Caco-2 (cell line): ENCODE results near the gene MLPH. TPM values are rescaled to one million over a fixed set of nuclear protein-coding genes. Genes with fewer than 3 reads are reported as not detected.

Source experiments
- BruUV-seq: library from RNA; stranded (reverse); fragments of 400-500 nt; replicated peaks from 2 replicates; lab custom pipeline; 2021; lab: Mats Ljungman, UMichigan
- CTCF ChIA-PET: fragments of 300-600 bp; sonication (Branson Sonifier 250); formaldehyde crosslinking; loops from one replicate; lab custom pipeline; 2022; ENCODE audit warnings: antibody characterized with exemption; lab: Charles Lee
- POLR2A ChIA-PET: fragments of 300-600 bp; sonication (Branson Sonifier 250); formaldehyde crosslinking; loops from one replicate; lab custom pipeline; 2022; ENCODE audit warnings: antibody characterized with exemption; lab: Charles Lee
- DNase-seq, 2 experiments: peaks; one replicate each; pipeline versions ENCODE4 v3.0.0 to v3.0.0-alpha.2; 2020 to 2022
- H3K27me3 ChIP-seq: replicated peaks from 2 replicates; pipeline ENCODE4 v1.6.0; 2011; ENCODE audit warnings: low read length; ENCODE audit not compliant: control insufficient read depth, insufficient read depth
- H3K36me3 ChIP-seq: 2 replicates; pipeline ENCODE4 v1.5.1; 2011; ENCODE audit warnings: low read length; ENCODE audit not compliant: control insufficient read depth, insufficient read depth
- H3K4me1 ChIP-seq: fragments of 250-450 bp; sonication (Bioruptor Pico); 2 replicates; pipeline ENCODE4 v1.5.1; 2020; ENCODE audit warnings: mild to moderate bottlenecking
- H3K4me3 ChIP-seq: 2 replicates; pipeline ENCODE4 v1.5.1; 2011; ENCODE audit warnings: low read depth, mild to moderate bottlenecking, control low read depth, low read length
- H3K9me3 ChIP-seq: fragments of 250-450 bp; sonication (Bioruptor Pico); 2 replicates; pipeline ENCODE4 v1.5.1; 2020; ENCODE audit warnings: mild to moderate bottlenecking, moderate library complexity
- H3K27ac Mint-ChIP-seq: one replicate; pipeline ENCODE4 v1.8.0; 2022; ENCODE audit warnings: mixed read lengths; ENCODE audit not compliant: unreplicated experiment
- H3K27me3 Mint-ChIP-seq: one replicate; pipeline ENCODE4 v1.8.0; 2022; ENCODE audit warnings: mixed read lengths; ENCODE audit not compliant: insufficient read depth, unreplicated experiment
- H3K36me3 Mint-ChIP-seq: one replicate; pipeline ENCODE4 v1.8.0; 2022; ENCODE audit warnings: mild to moderate bottlenecking, mixed read lengths; ENCODE audit not compliant: insufficient read depth, unreplicated experiment
- H3K4me1 Mint-ChIP-seq: one replicate; pipeline ENCODE4 v1.8.0; 2022; ENCODE audit warnings: low read depth, mixed read lengths; ENCODE audit not compliant: unreplicated experiment
- H3K4me3 Mint-ChIP-seq: one replicate; pipeline ENCODE4 v1.8.0; 2022; ENCODE audit warnings: mild to moderate bottlenecking, moderate library complexity, mixed read lengths; ENCODE audit not compliant: unreplicated experiment
- H3K9me3 Mint-ChIP-seq: one replicate; pipeline ENCODE4 v1.8.0; 2022; ENCODE audit warnings: mixed read lengths; ENCODE audit not compliant: unreplicated experiment
- intact Hi-C: fragments of 100-400 bp; cut with micrococcal nuclease; formaldehyde crosslinking; loops from one replicate; pipeline ENCODE4 v1.10.0; 2022; ENCODE audit not compliant: unreplicated experiment
- total RNA-seq: library from RNA; stranded (reverse); gene quantifications from 2 replicates; pipeline ENCODE4 v1.2.3, GENCODE V29; 2022
- TF ChIP-seq, protein P1 (sequence below), 2 experiments: fragments of 200-600 bp in 1 of 2; IDR thresholded peaks; 1 replicate in 1 of 2; 2 replicates in 1 of 2; pipeline versions ENCODE4 v1.5.1 to v1.8.0; 2011 to 2022; ENCODE audit warnings: antibody characterized with exemption in 1 of 2, control low read depth in 1 of 2, inconsistent platforms in 1 of 2, low read depth in 1 of 2, low read length in 1 of 2, mild to moderate bottlenecking in 1 of 2, moderate library complexity in 1 of 2; ENCODE audit not compliant: insufficient read depth in 1 of 2, severe bottlenecking in 1 of 2, unreplicated experiment in 1 of 2

The MLPH gene
- total RNA-seq, 1 experiment from 2014 or later = not detected

DNA sequence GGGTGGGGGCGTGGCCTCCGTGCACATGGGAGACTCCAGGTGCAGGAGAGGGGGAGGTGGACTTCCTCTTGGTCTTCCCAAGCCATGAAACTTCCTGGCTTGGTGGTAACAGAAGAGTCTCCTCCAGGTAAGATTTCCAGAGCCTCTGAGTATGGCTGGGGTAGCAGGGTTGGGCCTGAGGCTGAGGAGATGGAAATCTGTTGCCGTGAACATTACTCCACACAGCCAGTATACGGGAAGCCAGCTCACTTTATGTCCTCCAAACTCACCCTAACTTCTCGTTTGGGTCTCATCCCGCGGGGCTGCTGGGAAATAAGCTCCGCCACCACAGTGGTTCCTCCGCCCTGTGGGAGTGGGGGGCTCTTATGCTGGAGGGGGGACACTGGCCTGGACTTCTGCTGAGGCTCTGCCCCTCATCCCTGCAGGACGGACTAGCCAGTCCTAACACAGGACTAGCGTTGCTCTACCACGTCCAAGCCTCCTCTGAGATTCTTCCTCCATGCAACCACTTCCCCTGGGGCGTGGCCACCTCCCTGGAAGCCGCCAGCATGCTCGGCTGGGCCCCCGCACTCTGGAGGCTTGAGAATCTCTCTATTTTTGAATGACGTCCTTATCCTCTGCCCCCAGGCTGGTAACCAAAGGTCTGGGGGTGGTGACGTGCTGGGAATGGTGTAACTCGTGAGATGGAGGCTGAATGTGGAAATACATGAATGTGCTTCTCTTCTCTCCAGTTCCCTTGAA, 104.3 kb downstream of the MLPH start:
- Histone ChIP-seq H3K4me3 (peak overlapping the region; percentile 36), H3K27me3 (no peaks in the 10 kb centered on the region), H3K4me1 (peaks cover 37% of the 10 kb centered on the region), H3K36me3 (no peaks in the 10 kb centered on the region), H3K9me3 (no peaks in the 10 kb centered on the region)
- H3K27me3 Mint-ChIP-seq = no peaks in the 10 kb centered on the region
- intact Hi-C loops = loop anchor here (10.0 kb wide), 1 partner anchor 103 kb away; no protein-coding TSS in a partner anchor
- POLR2A ChIA-PET = interaction anchor here (1.0 kb wide), 1 partner anchor 11 kb away, joined by 4 read pairs; no protein-coding TSS in a partner anchor
- peaks cover 18% of the 10 kb centered on the region for H3K4me1 Mint-ChIP-seq
- no peaks in the 10 kb centered on the region for H3K9me3 Mint-ChIP-seq
- peaks cover 38% of the 10 kb centered on the region for H3K36me3 Mint-ChIP-seq
- peak overlapping the region; percentile 95 for H3K27ac Mint-ChIP-seq
- H3K4me3 Mint-ChIP-seq = peak overlapping the region; percentile 88
- CTCF ChIA-PET = interaction anchor here (0.6 to 1.6 kb wide), 4 partner anchors 11 to 111 kb away, joined by 3 to 7 read pairs (median 5); no protein-coding TSS in a partner anchor
- peak; percentile 83 to 85 for DNase-seq
- TF ChIP-seq, protein P1, sequence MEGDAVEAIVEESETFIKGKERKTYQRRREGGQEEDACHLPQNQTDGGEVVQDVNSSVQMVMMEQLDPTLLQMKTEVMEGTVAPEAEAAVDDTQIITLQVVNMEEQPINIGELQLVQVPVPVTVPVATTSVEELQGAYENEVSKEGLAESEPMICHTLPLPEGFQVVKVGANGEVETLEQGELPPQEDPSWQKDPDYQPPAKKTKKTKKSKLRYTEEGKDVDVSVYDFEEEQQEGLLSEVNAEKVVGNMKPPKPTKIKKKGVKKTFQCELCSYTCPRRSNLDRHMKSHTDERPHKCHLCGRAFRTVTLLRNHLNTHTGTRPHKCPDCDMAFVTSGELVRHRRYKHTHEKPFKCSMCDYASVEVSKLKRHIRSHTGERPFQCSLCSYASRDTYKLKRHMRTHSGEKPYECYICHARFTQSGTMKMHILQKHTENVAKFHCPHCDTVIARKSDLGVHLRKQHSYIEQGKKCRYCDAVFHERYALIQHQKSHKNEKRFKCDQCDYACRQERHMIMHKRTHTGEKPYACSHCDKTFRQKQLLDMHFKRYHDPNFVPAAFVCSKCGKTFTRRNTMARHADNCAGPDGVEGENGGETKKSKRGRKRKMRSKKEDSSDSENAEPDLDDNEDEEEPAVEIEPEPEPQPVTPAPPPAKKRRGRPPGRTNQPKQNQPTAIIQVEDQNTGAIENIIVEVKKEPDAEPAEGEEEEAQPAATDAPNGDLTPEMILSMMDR (IDR thresholded peaks at IDR 0.05; ENCODE audit: insufficient read depth in 1 of 2, low read depth in 1 of 2, low read length in 1 of 2, severe bottlenecking in 1 of 2, unreplicated experiment in 1 of 2) = no peak
- TSS peak; percentile 63 for BruUV-seq

DNA sequence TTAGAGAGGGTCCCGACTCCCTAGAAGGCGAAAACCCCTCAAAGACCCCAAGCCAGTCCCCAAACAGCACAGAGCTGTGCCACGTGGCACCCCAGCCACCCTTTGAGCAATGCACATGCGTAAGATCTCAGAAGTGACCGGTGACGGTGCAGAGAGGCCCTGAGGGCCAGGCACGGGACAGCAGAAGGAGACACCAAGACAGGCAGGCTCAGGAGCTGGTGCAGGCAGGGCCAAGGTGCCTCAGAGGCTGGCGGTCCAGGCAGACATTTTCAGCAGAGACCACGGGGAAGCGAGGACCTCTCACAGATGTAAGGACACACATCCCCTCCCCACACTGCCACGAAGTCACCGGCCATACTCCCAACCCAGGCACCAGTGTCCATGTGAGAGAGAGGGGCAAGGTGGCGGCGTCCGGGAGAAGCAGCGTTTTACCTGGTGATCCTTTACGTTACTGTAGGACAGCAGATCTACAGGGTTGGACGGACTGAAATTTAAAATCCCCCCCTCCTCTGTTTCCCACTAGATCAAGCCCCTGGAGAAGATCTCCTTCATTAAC, 105.5 kb downstream of the MLPH start:
- no peak overlapping the region for H3K4me3 ChIP-seq
- H3K9me3 ChIP-seq = no peaks in the 10 kb centered on the region
- no peak overlapping the region for H3K27ac Mint-ChIP-seq

DNA sequence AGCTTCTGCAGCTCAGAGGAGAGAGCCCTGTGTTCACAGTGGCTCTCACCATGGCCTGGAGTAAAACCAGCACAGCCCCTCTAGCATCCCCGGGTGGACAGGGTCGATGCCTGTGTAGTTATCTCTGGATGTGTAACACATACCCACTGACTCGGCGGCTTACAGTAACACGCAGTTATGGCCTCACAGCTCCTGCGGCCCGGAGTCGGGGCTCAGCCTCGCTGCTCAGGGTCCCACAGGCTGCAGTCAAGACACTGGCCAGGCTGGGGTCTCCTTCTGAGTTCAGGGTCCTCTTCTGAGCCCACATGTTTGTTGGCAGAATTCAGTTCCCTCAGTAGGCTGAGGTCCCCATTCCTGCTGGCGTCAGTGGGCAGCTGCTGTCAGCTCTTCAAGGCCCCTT, 106.0 kb downstream of the MLPH start:
- no TSS peak for BruUV-seq
- Histone ChIP-seq H3K9me3 (no peaks in the 10 kb centered on the region), H3K4me1 (peaks cover 42% of the 10 kb centered on the region), H3K36me3 (no peaks in the 10 kb centered on the region), H3K4me3 (no peak overlapping the region), H3K27me3 (no peaks in the 10 kb centered on the region)
- peaks cover 29% of the 10 kb centered on the region for H3K4me1 Mint-ChIP-seq
- intact Hi-C loops = loop anchor here (10.0 kb wide), 1 partner anchor 102 kb away; no protein-coding TSS in a partner anchor
- no peaks in the 10 kb centered on the region for H3K9me3 Mint-ChIP-seq
- H3K36me3 Mint-ChIP-seq = peaks cover 31% of the 10 kb centered on the region
- CTCF ChIA-PET = no interaction called here
- DNase-seq = no peak
- H3K27me3 Mint-ChIP-seq = no peaks in the 10 kb centered on the region
- H3K4me3 Mint-ChIP-seq = peak overlapping the region; percentile 37
- H3K27ac Mint-ChIP-seq = peak overlapping the region; percentile 95
- POLR2A ChIA-PET = interaction anchor here (0.5 kb wide), 1 partner anchor 11 kb away, joined by 7 read pairs; no protein-coding TSS in a partner anchor
- TF ChIP-seq, protein P1 (IDR thresholded peaks at IDR 0.05; ENCODE audit: insufficient read depth in 1 of 2, low read depth in 1 of 2, low read length in 1 of 2, severe bottlenecking in 1 of 2, unreplicated experiment in 1 of 2) = no peak

More for the DNA sequence above, 105.5 kb downstream of the MLPH start:
- peaks cover 23% of the 10 kb centered on the region for H3K4me1 Mint-ChIP-seq
- no TSS peak for BruUV-seq
- DNase-seq = no peak
- TF ChIP-seq, protein P1 (IDR thresholded peaks at IDR 0.05; ENCODE audit: insufficient read depth in 1 of 2, low read depth in 1 of 2, low read length in 1 of 2, severe bottlenecking in 1 of 2, unreplicated experiment in 1 of 2) = no peak
- CTCF ChIA-PET = no interaction called here
- Histone ChIP-seq H3K27me3 (no peaks in the 10 kb centered on the region), H3K4me1 (peaks cover 42% of the 10 kb centered on the region), H3K36me3 (no peaks in the 10 kb centered on the region)
- no peak overlapping the region for H3K4me3 Mint-ChIP-seq
- H3K36me3 Mint-ChIP-seq = peaks cover 32% of the 10 kb centered on the region
- POLR2A ChIA-PET = interaction anchor here (0.5 kb wide), 1 partner anchor 12 kb away, joined by 7 read pairs; no protein-coding TSS in a partner anchor
- H3K27me3 Mint-ChIP-seq = no peaks in the 10 kb centered on the region
- H3K9me3 Mint-ChIP-seq = no peaks in the 10 kb centered on the region
- intact Hi-C loops = loop anchor here (10.0 kb wide), 1 partner anchor 102 kb away; no protein-coding TSS in a partner anchor
